ENCODE data around the gene ZNF219.

DNA sequence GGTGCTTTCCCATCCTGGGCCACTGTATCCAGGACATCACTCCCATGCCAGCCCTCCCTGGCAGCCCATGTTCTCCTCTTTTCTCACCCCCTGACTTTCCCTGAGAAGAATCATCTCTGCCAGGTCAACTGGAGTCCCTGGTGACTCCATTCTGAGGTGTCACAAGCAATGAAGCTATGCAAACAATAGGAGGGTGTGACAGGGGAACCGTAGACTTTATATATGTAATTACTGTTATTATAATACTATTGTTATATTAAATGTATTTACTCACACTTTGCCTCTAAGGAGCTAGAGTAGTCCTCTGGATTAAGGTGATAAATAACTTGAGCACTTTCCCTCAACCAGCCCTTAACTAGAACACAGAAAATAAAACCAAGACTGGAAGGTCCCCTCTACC lies 9.2 kb downstream of the ZNF219 start:
- TF ChIP-seq POLR2A (IDR thresholded peaks at IDR 0.05; ENCODE audit: low read depth, low read length) (no peak), POLR2AphosphoS5 (IDR thresholded peaks at IDR 0.05; ENCODE audit: low read depth, low read length) (no peak), SPI1 (IDR thresholded peaks at IDR 0.05; ENCODE audit: low read depth, low read length) (no peak), TAF1 (IDR thresholded peaks at IDR 0.05; ENCODE audit: low read depth, low read length) (no peak), POU2F2 (IDR thresholded peaks at IDR 0.05; ENCODE audit: low read depth, low read length) (no peak)
